NCI-H460 (cell line): ENCODE data around the gene MUC6. TPM values are rescaled to one million over a fixed set of nuclear protein-coding genes. Genes with fewer than 3 reads are reported as not detected.

ENCODE experiments used
- DNase-seq: peaks from one replicate; pipeline ENCODE4 v3.0.0-alpha.2; 2016; ENCODE audit warnings: low read depth; ENCODE audit errors: extremely low read depth
- total RNA-seq: library from RNA; depleted of rRNA; stranded (reverse); fragments of >200 nt; shearing (Covaris generic); gene quantifications from 2 replicates; pipeline ENCODE4 v1.2.3, GENCODE V29; 2014; rRNA removed

MUC6 gene
- total RNA-seq, 1 experiment from 2014 or later: not detected

DNA sequence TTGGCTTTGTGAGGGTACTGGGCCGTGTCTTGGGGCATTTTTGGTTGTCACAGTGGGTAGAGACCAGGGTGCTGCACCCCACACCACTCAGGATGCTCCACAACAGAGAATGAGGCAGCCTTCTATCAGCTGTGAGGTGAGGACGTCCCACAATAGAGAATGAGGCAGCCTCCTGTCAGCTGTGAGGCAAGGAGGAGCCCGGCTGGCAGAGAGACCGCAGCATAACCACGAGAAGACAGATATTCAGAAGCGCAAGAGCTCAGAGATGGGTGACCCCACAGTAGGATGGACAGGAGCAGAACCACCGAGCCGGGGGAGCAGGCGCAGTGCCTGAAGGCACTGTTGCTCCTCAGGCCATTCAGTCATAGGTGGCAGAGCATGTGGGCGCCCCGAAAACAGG is 63.3 kb downstream of the MUC6 start:
- DNase-seq: no peak

GRCh38 chr11:972523-973211 is 63.9 kb downstream of the MUC6 start:
- DNase-seq: no peak

DNA sequence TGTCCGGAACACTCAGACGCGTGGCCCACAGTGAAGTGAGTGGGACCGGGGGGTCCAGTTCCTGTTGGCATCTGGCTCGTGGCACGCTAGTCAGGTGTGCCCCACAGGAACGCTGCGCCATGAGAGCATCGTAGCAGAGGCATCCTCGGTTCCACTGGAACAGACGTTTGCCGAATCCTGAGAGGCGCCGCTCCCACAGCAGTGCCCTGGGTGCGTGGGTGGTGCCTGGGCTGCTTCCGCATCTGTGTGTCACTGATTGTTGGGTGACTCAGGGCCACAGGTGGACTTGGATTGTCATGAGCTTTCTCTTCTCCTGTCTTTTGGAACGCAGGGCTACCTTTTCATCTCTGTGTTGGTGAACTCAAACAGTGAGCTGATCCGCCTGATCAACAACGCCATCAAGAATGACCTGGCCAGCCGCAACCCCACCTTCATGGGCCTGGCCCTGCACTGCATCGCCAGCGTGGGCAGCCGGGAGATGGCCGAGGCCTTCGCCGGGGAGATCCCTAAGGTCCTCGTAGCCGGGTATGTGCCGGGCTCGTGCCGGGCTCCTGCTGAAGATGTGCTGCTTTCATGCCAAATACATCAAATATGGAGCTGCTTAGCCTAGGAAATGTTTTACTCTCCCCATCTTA is 64.7 kb downstream of the MUC6 start:
- no peak for DNase-seq

DNA sequence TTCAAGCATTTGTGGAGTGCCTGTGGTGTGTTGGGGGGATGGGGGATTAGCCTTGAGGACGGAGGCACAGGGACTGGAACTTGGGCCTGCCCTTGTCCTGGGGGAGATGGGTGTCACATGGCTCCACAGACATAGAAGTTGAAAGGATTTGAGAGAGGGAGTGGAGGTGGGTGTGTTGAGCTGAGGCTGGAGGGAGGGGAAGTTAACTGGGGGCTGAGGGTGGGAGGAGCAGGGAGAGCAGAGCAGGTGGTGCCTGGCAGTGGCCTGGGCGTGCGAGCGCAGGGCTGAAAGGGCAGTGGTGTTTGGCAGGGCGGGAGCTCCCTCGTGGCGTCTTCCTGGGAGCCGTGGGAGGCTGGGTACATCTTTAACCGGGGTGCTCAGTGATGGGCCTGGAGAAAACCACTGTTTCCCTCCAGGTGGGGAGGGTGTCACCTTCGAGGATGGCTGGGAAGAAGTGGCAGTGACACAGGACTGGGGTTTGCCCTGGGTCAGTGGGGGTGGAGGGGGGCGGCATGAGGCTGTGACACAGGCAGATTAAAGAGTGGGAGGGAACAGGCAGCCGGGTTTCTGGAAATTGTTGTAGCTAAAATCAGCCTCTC is 65.3 kb downstream of the MUC6 start:
- DNase-seq: no peak

DNA sequence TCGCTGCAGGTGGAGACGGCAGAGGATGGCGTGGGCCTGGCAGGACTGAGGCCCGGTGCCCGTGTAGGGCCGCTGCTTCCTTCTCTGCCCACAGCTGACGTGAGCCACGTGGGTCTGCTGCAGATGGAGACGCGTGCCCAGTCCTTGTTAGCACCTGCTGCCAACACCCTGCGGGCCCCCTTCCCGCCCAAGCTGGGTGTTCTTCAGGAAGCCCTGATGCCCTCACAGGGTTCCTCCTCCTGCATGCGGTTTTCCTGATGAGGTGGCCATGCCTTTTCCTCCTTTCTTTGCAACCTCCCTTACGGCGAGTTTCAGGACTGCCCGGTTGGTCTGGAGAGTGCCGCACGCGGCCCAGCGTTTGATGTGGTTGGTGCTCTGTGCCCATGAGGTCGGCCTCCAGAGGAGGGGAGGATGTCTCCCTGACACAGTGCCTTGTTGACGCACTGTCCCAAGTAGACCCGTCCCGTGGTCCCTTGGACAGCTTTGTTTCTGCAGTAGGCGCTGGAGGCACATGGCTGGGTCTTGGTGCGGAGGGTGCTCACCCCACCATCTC is 66.1 kb downstream of the MUC6 start:
- no peak for DNase-seq

DNA sequence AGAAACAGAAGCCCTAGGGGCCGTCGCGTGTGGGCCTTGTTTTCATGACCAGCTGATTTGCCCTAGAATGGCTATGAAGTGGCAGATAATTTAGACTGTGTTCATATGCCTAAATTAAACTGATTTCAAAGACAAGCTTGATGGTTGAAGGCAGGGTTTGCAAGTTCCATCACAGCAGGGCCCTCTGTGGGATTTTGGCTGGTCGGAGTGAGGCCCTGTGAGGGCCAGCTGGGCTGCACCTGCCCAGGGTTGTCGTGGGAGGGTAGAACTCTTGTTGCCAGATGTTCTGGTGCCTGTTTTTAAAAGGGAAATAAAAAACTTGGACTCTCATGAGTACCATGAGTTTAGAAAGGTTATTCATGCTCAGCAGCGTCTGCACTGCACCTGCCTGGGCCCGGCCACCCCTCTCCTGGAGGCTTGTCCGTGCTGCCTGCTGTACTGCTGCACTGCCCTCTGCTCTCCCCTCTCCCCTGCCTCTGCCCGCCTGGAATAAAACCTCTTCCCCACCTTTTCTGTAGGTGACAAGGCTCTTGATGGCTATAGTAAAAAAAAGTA is 66.8 kb downstream of the MUC6 start:
- DNase-seq: no peak

DNA sequence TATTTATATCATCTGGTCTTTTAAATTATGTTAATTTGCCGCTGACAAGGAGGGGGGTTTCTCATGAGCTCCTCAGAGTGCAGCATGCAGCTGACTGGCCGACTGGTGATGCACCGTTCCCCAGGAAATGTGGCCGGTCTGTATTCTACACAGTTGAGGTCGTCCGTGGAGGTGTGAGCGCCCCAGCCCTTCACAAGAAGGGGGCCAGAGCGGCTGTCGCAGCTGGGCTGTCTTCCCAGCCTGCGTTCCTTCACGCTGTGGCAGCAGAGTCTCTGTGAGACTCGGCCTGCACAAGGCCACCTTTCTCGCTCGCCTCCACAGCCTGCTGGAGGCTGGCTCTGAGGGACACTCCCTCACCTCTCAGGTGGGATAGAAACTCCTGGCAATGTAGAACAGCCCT is 67.7 kb downstream of the MUC6 start:
- DNase-seq: no peak

- no peak for DNase-seq
Measured at GRCh38 chr11:967995-968751, 68.3 kb downstream of the MUC6 start.

DNA sequence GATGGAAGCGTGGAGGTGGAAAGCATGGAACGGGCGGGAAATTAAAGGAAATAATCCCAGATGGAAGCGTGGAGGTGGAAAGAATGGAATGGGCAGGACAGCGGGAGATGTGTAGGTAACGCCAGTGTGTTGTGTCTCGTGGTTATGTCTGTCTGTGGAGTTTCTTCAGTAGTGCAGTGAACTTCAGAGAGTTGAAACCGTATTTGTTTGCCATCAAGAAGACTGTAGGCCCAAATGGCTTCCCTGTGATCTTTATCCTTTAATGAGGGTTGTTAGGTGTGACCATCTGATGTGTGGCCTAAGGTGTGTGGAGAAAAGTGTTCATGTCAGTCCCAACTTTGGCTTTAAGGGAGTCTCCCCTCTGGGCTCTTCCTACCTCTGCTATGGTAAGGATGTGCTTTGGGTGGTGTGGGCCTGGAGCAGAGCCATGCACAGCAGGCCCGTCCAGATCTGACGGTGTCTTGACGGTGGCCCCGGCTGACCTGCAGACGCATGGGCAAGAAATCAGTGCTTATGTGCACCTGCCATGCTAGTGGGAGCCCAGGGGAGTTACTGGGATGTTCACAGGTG is 71.2 kb downstream of the MUC6 start:
- no peak for DNase-seq

DNA sequence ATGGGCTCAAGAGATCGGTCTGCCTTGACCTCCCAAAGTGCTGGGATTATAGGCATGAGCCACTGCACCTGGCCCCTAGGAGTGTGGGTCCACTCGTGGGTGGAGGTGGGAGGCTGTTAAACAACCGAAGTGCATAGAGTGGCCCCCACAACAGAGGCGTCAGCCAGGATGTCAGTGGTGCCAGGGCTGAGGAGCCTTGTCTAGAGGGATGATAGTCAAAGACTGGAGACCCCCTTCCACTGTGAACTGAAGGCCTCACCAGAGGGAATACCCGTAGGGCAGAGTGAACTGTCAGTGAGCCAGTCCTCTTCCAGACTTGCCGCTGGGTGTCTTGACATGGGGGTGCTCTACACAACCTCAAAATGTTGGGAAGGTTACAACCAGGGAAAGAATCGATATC is 72.7 kb downstream of the MUC6 start:
- DNase-seq: no peak

Other genes with a start within 250 kb of the MUC6 start
- not detected in 2 replicates for gene CEND1, start 246.6 kb downstream of the MUC6 start, total RNA-seq
- 16.2 and 20.8 TPM in 2 replicates for gene SLC25A22, start 238.4 kb downstream of the MUC6 start, total RNA-seq
- 3.1 and 3.6 TPM in 2 replicates for gene PIDD1, start 231.5 kb downstream of the MUC6 start, total RNA-seq
- gene RPLP2, start 226.8 kb downstream of the MUC6 start, total RNA-seq: 1,205 and 1,442 TPM in 2 replicates
- 15.0 and 15.7 TPM in 2 replicates for gene PNPLA2, start 217.8 kb downstream of the MUC6 start, total RNA-seq
- gene CRACR2B, start 208.8 kb downstream of the MUC6 start, total RNA-seq: 5.0 and 5.5 TPM in 2 replicates
- 292 and 302 TPM in 2 replicates for gene CD151, start 203.8 kb downstream of the MUC6 start, total RNA-seq
- 143 and 174 TPM in 2 replicates for gene POLR2L, start 194.2 kb downstream of the MUC6 start, total RNA-seq
- gene TSPAN4, start 193.9 kb downstream of the MUC6 start, total RNA-seq: 131 and 169 TPM in 2 replicates
- 31.2 and 36.8 TPM in 2 replicates for gene CHID1, start 125.9 kb downstream of the MUC6 start, total RNA-seq
- gene AP2A2, start 110.8 kb downstream of the MUC6 start, total RNA-seq: 25.1 and 35.9 TPM in 2 replicates
- not detected in 2 replicates for gene MUC2, start 38.2 kb upstream of the MUC6 start, total RNA-seq
- under 0.01 TPM in 1 of 2 replicates, not detected in the other for gene MUC5AC, start 121.2 kb upstream of the MUC6 start, total RNA-seq
- gene MUC5B, start 186.3 kb upstream of the MUC6 start, total RNA-seq: under 0.01 and 0.03 TPM in 2 replicates